GM12873 (cell line): Measurements from ENCODE around the gene ATP6V1G3.

Source experiments
- CTCF ChIP-seq: IDR thresholded peaks from 2 replicates; pipeline ENCODE4 v1.5.1; 2012; ENCODE audit warnings: low read depth, mild to moderate bottlenecking, moderate library complexity, low read length, control low read depth; ENCODE audit not compliant: insufficient read depth; ENCODE audit errors: missing control alignments

ATP6V1G3 gene

GRCh38 chr1:198542632-198543031 lies 2.2 kb upstream of the ATP6V1G3 start:
- TF ChIP-seq CTCF, result no peak

- no peak for TF ChIP-seq CTCF
Observed at GRCh38 chr1:198541737-198542136, 1.3 kb upstream of the ATP6V1G3 start.

DNA sequence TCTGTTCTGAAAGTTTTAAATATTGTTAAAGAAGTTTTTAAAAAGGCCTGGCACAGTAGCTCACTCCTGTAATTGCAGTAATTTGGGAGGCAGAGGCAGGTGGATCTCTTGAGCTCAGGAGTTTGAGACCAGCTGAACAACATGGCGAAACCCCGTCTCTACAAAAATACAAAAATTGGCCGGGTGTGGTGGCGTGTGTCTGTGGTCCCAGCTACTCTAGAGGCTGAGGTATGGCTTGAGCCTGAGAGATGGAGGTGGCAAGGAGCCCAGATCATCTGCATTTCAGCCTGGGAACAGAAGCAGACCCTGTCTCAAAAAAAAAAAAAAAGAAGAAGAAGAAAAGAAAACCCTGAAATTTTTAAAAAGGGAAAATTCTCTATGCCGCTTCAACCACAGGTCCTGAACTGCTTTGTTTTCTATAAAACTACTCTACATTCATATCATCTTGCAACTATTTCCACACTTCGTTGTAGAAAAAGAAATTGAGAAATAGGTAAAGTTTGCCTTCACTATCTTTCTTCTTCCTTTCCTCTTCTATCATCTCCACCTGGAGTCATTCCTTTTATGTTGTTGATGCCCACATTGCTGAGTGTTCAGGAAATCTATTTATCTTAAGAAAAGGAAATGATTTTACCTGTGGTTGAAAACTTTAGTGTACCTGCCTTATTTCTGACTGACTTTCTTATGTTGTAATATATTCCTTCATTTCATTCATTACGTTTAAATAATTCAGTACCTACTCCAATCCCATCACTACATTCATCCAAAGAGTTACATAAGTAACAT lies 1.7 kb downstream of the ATP6V1G3 start:
- no peak for TF ChIP-seq CTCF

GRCh38 chr1:198535631-198536030 lies 4.8 kb downstream of the ATP6V1G3 start:
- no peak for TF ChIP-seq CTCF

DNA sequence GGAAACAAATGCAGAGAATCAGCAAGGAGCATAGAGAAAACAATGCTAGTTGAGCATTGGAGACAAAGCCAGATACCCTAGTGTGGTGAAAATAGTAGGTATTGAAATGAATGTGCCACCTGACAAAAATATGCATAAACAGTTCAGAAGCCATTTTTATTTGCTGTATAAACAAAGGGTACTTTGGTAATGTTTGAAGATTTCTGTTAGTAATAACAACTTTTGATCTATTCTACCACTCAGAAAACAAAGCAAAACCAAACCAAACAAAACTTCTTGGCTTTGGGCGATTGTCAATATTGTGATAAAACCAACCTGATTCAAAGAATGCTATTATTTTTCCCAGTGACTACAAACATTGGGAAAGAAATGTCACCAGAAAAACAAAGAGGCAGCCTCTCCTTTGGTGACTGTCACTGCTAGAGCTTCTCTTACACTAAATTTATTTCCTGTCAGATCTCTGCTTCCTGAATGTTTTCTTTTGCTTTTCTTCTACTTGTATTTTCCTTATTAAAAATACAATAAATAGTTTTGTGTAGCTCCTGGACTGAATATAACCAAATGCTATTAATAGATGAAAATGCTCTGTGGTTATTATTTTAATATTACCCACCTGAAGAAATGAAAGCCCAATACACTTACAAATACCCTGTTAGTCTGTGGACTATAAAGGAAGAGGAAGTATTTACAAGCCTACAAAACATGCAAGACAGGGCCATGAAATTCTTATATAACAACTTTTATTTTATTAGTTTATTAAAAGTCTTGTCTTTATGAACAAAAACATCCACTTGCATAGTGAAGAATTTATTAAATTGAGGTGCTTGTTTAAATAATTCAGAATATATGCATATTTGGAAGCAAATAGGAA lies 5.7 kb downstream of the ATP6V1G3 start:
- no peak for TF ChIP-seq CTCF

- TF ChIP-seq CTCF, result no peak
Observed at GRCh38 chr1:198531891-198532290, 8.6 kb downstream of the ATP6V1G3 start.

DNA sequence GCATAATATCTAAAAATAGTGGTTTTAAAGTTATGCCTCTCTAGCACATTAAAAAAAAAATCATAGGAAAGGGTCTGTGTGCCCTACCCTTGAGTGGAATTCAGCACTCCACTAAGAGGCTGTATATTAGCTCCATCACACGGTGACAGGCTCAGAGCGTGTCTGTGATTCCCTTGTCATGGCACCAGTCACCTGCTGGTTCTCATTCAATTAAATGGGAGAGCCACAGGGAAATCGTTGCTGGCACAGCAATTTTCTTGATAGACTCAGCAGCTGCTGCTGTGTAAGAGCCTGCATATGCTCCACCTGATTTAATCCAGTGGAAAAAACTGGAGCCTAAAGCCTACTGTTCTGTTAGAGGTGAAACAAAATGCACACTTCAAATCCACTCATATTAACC lies 9.5 kb downstream of the ATP6V1G3 start:
- TF ChIP-seq CTCF, result no peak
